HepG2 (cell line): ENCODE results near the gene HNRNPA1. TPM values are rescaled to one million over a fixed set of nuclear protein-coding genes. Genes with fewer than 3 reads are reported as not detected.

Experiments used
- ATAC-seq: fragments of 200-7000 bp; cut with Tn5 transposase; 3 replicates; pipeline ENCODE4 v1.9.1; 2020; ENCODE audit warnings: mild to moderate bottlenecking, moderate library complexity
- BruUV-seq: library from RNA; stranded (reverse); fragments of 400-500 nt; replicated peaks from 2 replicates; lab custom pipeline; 2021; lab: Mats Ljungman, UMichigan
- CTCF ChIA-PET: fragments of 300-600 bp; formaldehyde crosslinking; extraction: SDS; loops from one replicate; lab custom pipeline; 2021; ENCODE audit warnings: low total read pairs, inconsistent platforms, low intra/inter-chr PET ratio; lab: Yijun Ruan, JAX
- POLR2A ChIA-PET: fragments of 350-600 bp; sonication (Branson Sonifier 250); formaldehyde crosslinking; loops from one replicate; lab custom pipeline; 2020; ENCODE audit warnings: antibody characterized with exemption, inconsistent platforms; lab: Yijun Ruan, JAX
- DNase-seq: peaks from one replicate; pipeline ENCODE4 v3.0.0-alpha.2; 2015; ENCODE audit warnings: low spot score
- FAIRE-seq: peaks from 3 replicates; lab custom pipeline; 2011; peaks lifted over from hg19 to GRCh38; lab: Jason Lieb, UNC
- H2AFZ ChIP-seq: one replicate; pipeline ENCODE4 v1.6.1; 2011; ENCODE audit warnings: low read length, inconsistent platforms
- H3K27ac ChIP-seq: fragments of 300-600 bp; 3 replicates; pipeline ENCODE4 v1.8.0; 2011; ENCODE audit warnings: mixed run types, mild to moderate bottlenecking, mixed read lengths, low read length, inconsistent platforms; ENCODE audit not compliant: insufficient read depth; ENCODE audit errors: extremely low read length
- H3K27me3 ChIP-seq, 2 experiments: fragments of 200-600 bp in 1 of 2; 2 replicates in 1 of 2; 3 replicates in 1 of 2; pipeline versions ENCODE4 v1.6.0 to v1.8.0; 2011; ENCODE audit warnings: low read length in 2 of 2, mild to moderate bottlenecking in 2 of 2, moderate library complexity in 2 of 2, inconsistent platforms in 1 of 2; ENCODE audit not compliant: insufficient read depth in 2 of 2, control insufficient read depth in 1 of 2
- H3K36me3 ChIP-seq, 2 experiments: fragments of 200-600 bp in 1 of 2; replicated peaks in 1 of 2; 2 replicates in 1 of 2; 3 replicates in 1 of 2; pipeline versions ENCODE4 v1.5.1 to v1.8.0; 2011; ENCODE audit warnings: low read length in 2 of 2, inconsistent platforms in 1 of 2; ENCODE audit not compliant: insufficient read depth in 2 of 2, control insufficient read depth in 1 of 2
- H3K4me1 ChIP-seq: 2 replicates; pipeline ENCODE4 v1.5.1; 2012; ENCODE audit warnings: low read length, inconsistent platforms; ENCODE audit not compliant: insufficient read depth
- H3K4me2 ChIP-seq: 2 replicates; pipeline ENCODE4 v1.6.0; 2011; ENCODE audit warnings: low read depth, low read length, inconsistent platforms
- H3K4me3 ChIP-seq, 3 experiments: fragments of 200-600 bp in 1 of 3; sonication (generic), shearing (Covaris generic) in 1 of 3; replicated peaks in 1 of 3; 2 replicates each; pipeline ENCODE4 v1.5.1; 2011 to 2016; ENCODE audit warnings: low read length in 3 of 3, inconsistent platforms in 2 of 3, low read depth in 2 of 3, mild to moderate bottlenecking in 2 of 3, control low read depth in 1 of 3, mixed read lengths in 1 of 3; ENCODE audit not compliant: insufficient read depth in 1 of 3
- H3K79me2 ChIP-seq: one replicate; pipeline ENCODE4 v1.6.1; 2011; ENCODE audit warnings: low read length, inconsistent platforms; ENCODE audit not compliant: insufficient read depth
- H3K9ac ChIP-seq: 2 replicates; pipeline ENCODE4 v1.6.0; 2011; ENCODE audit warnings: mild to moderate bottlenecking, low read depth, low read length, inconsistent platforms; ENCODE audit not compliant: insufficient read depth
- H3K9me3 ChIP-seq: 2 replicates; pipeline ENCODE4 v1.5.1; 2012; ENCODE audit warnings: mild to moderate bottlenecking, low read length
- H4K20me1 ChIP-seq: 2 replicates; pipeline ENCODE4 v1.6.0; 2011; ENCODE audit warnings: inconsistent platforms, mild to moderate bottlenecking, low read length, moderate library complexity; ENCODE audit not compliant: insufficient read depth
- ATF1 ChIP-seq: IDR thresholded peaks from 2 replicates; pipeline ENCODE4 v1.6.1; 2016; ENCODE audit warnings: mild to moderate bottlenecking, control low read depth
- KLF16 ChIP-seq, 2 experiments: sonication (generic) in 1 of 2; formaldehyde crosslinking in 1 of 2; IDR thresholded peaks; 2 replicates each; pipeline versions ENCODE4 v1.6.1 to v1.8.0; 2016 to 2023; ENCODE audit warnings: missing genetic modification reagents in 2 of 2, missing compliant biosample characterization in 1 of 2
- MXD4 ChIP-seq: IDR thresholded peaks from 2 replicates; pipeline ENCODE4 v1.6.1; 2016; ENCODE audit warnings: mild to moderate bottlenecking, missing biosample characterization, missing genetic modification reagents
- POGZ ChIP-seq: sonication (generic); formaldehyde crosslinking; IDR thresholded peaks from 2 replicates; pipeline ENCODE4 v1.4.0; 2020; ENCODE audit warnings: mild to moderate bottlenecking, missing genetic modification reagents
- RBAK ChIP-seq: sonication (generic); formaldehyde crosslinking; IDR thresholded peaks from 2 replicates; pipeline ENCODE4 v1.5.1; 2020; ENCODE audit warnings: mild to moderate bottlenecking, missing genetic modification reagents
- RFX5 ChIP-seq: IDR thresholded peaks from 2 replicates; pipeline ENCODE4 v1.6.1; 2011; ENCODE audit warnings: low read depth, low read length, improper control_type of control experiment
- U2AF2 ChIP-seq: fragments of 200-400 bp; formaldehyde crosslinking; IDR thresholded peaks from 2 replicates; pipeline ENCODE4 v1.6.1; 2017; ENCODE audit warnings: low read depth, mild to moderate bottlenecking, low read length
- YEATS2 ChIP-seq: sonication (generic); formaldehyde crosslinking; IDR thresholded peaks from 2 replicates; pipeline ENCODE4 v1.4.0; 2020; ENCODE audit warnings: missing genetic modification reagents, borderline replicate concordance
- ZNF30 ChIP-seq: sonication (generic); formaldehyde crosslinking; IDR thresholded peaks from 2 replicates; pipeline ENCODE4 v1.5.0; 2020; ENCODE audit warnings: mild to moderate bottlenecking, missing genetic modification reagents
- ZNF430 ChIP-seq: sonication (generic); formaldehyde crosslinking; IDR thresholded peaks from 2 replicates; pipeline ENCODE4 v1.9.0; 2021; ENCODE audit warnings: mild to moderate bottlenecking, missing genetic modification reagents
- ZNF691 ChIP-seq: sonication (generic); formaldehyde crosslinking; IDR thresholded peaks from 2 replicates; pipeline ENCODE4 v1.4.0; 2020; ENCODE audit warnings: missing genetic modification reagents, low read depth, mild to moderate bottlenecking, borderline replicate concordance
- ZNF749 ChIP-seq: sonication (generic); formaldehyde crosslinking; IDR thresholded peaks from 2 replicates; pipeline ENCODE4 v1.8.0; 2022; ENCODE audit warnings: mild to moderate bottlenecking, missing genetic modification reagents, moderate library complexity, borderline replicate concordance
- ZNF841 ChIP-seq: sonication (generic); formaldehyde crosslinking; IDR thresholded peaks from 2 replicates; pipeline ENCODE4 v1.8.1; 2023; ENCODE audit warnings: missing genetic modification reagents, borderline replicate concordance
- ZZZ3 ChIP-seq: sonication (generic); formaldehyde crosslinking; IDR thresholded peaks from 2 replicates; pipeline ENCODE4 v1.4.0; 2020; ENCODE audit warnings: missing genetic modification reagents, mild to moderate bottlenecking, borderline replicate concordance
- WGBS: methylation state at CpG from one replicate; pipeline ENCODE4 v1.1.6; 2017; ENCODE audit warnings: low lambda C conversion rate; 5-methylcytosine and 5-hydroxymethylcytosine counted together
- in situ Hi-C: cut with HindIII; loops from 2 replicates; pipeline ENCODE4 v1.10.0; 2017; ENCODE audit warnings: low pct_unique_long_range_greater_than_20kb; ENCODE audit not compliant: extremely low pct_ligation_motif_present
- intact Hi-C: fragments of 100-400 bp; cut with micrococcal nuclease; formaldehyde crosslinking; loops from one replicate; pipeline ENCODE4 v1.10.0; 2022; ENCODE audit not compliant: unreplicated experiment
- polyA plus RNA-seq, 8 experiments: library from polyadenylated mRNA; depleted of rRNA in 3 of 8; stranded (reverse) in 7 of 8; unstranded in 1 of 8; fragments of >200 nt; fragmentation: Illumina TruSeq in 4 of 8; extraction: Trizol in 4 of 8; gene quantifications; 2 replicates each; pipeline versions ENCODE4 v1.2.1 to v1.2.3, GENCODE V29; 2011 to 2016; ENCODE audit warnings: low read depth in 4 of 8, missing spikeins in 1 of 8, mixed read lengths in 1 of 8; ENCODE audit not compliant: insufficient read depth in 1 of 8
- total RNA-seq, 5 experiments: library from RNA; depleted of rRNA; stranded (reverse); fragments of >200 nt; fragmentation: Illumina TruSeq; extraction: Trizol; gene quantifications; 2 replicates each; pipeline ENCODE4 v1.2.3, GENCODE V29; 2016; ENCODE audit warnings: low read depth in 1 of 5
- TF ChIP-seq, protein P1 (sequence below): sonication (generic); formaldehyde crosslinking; IDR thresholded peaks from 2 replicates; pipeline ENCODE4 v1.4.0; 2020; ENCODE audit warnings: mild to moderate bottlenecking, missing genetic modification reagents
- TF ChIP-seq, protein P2 (sequence below): sonication (generic); formaldehyde crosslinking; IDR thresholded peaks from 2 replicates; pipeline ENCODE4 v1.9.0; 2021; ENCODE audit warnings: missing genetic modification reagents, mild to moderate bottlenecking, borderline replicate concordance
- TF ChIP-seq, protein P3 (sequence below), 2 experiments: fragments of 450-650 bp in 1 of 2; sonication (generic) in 1 of 2; formaldehyde crosslinking; IDR thresholded peaks; 2 replicates each; pipeline versions ENCODE4 v1.5.0 to v1.8.0; 2020 to 2022; ENCODE audit warnings: mild to moderate bottlenecking in 1 of 2, missing genetic modification reagents in 1 of 2

The HNRNPA1 gene
- total and polyA plus RNA-seq, 2 of the 13 experiments (the other 11 are each of a cell fraction or from before 2014, with no cell fraction given) = 535 to 1,820 TPM

GRCh38 chr12:54261815-54262402, 18.6 kb upstream of the HNRNPA1 start:
- Histone ChIP-seq H3K27ac (no peak overlapping the region), H3K4me3 (no peak overlapping the region), H3K79me2 (no peaks in the 10 kb centered on the region), H3K36me3 (peaks cover 0 to 6% of the 10 kb centered on the region in 2 experiments; a peak in 2 of 5 replicates), H3K4me2 (no peak overlapping the region), H3K4me1 (peaks cover 11% of the 10 kb centered on the region), H3K9ac (no peak overlapping the region), H3K27me3 (no peaks in the 10 kb centered on the region), H2AFZ (no peak overlapping the region), H4K20me1 (no peaks in the 10 kb centered on the region), H3K9me3 (no peaks in the 10 kb centered on the region)
- in situ Hi-C loops = no loop called here
- intact Hi-C loops = no loop called here
- DNase-seq (no peak), FAIRE-seq (no peak), ATAC-seq (no peak)
- BruUV-seq = no TSS peak
- WGBS = 89% methylated on average over 5 of the region's 5 CpGs
- TF ChIP-seq ZNF749 (no peak), KLF16 (CRISPR knock-in tag; IDR thresholded peaks at IDR 0.05) (no peak), ZZZ3 (CRISPR knock-in tag) (no peak), U2AF2 (no peak), POGZ (CRISPR knock-in tag) (no peak), RFX5 (no peak), MXD4 (CRISPR knock-in tag) (no peak), ZNF30 (no peak), YEATS2 (CRISPR knock-in tag) (no peak), ZNF430 (no peak), RBAK (CRISPR knock-in tag) (no peak), ZNF691 (CRISPR knock-in tag) (no peak), ATF1 (no peak), ZNF841 (CRISPR knock-in tag) (no peak)
- TF ChIP-seq, protein P1, sequence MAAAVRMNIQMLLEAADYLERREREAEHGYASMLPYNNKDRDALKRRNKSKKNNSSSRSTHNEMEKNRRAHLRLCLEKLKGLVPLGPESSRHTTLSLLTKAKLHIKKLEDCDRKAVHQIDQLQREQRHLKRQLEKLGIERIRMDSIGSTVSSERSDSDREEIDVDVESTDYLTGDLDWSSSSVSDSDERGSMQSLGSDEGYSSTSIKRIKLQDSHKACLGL (CRISPR knock-in tag) = no peak
- TF ChIP-seq, protein P2, sequence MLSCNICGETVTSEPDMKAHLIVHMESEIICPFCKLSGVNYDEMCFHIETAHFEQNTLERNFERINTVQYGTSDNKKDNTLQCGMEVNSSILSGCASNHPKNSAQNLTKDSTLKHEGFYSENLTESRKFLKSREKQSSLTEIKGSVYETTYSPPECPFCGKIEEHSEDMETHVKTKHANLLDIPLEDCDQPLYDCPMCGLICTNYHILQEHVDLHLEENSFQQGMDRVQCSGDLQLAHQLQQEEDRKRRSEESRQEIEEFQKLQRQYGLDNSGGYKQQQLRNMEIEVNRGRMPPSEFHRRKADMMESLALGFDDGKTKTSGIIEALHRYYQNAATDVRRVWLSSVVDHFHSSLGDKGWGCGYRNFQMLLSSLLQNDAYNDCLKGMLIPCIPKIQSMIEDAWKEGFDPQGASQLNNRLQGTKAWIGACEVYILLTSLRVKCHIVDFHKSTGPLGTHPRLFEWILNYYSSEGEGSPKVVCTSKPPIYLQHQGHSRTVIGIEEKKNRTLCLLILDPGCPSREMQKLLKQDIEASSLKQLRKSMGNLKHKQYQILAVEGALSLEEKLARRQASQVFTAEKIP = no peak
- TF ChIP-seq, protein P3, sequence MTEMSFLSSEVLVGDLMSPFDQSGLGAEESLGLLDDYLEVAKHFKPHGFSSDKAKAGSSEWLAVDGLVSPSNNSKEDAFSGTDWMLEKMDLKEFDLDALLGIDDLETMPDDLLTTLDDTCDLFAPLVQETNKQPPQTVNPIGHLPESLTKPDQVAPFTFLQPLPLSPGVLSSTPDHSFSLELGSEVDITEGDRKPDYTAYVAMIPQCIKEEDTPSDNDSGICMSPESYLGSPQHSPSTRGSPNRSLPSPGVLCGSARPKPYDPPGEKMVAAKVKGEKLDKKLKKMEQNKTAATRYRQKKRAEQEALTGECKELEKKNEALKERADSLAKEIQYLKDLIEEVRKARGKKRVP (CRISPR knock-in tag; IDR thresholded peaks at IDR 0.05) = no peak
- ChIA-PET CTCF (no interaction called here), POLR2A (interaction anchor here (1.2 kb wide), 1 partner anchor 18 kb away, joined by 8 read pairs; the partner anchor contains the start of genes CBX5 and HNRNPA1)
